HAP-1 (cell line): ENCODE data around the gene ANK3.

ENCODE experiments used
- DNase-seq, 2 experiments: peaks; one replicate each; pipeline ENCODE4 v3.0.0-alpha.2; 2016 to 2020; ENCODE audit warnings: low spot score in 2 of 2
- H3K27me3 ChIP-seq: fragments of 250-450 bp; sonication (Bioruptor Pico); 2 replicates; pipeline ENCODE4 v1.5.1; 2020; ENCODE audit warnings: low read depth, mild to moderate bottlenecking, moderate library complexity
- H3K36me3 ChIP-seq: fragments of 250-450 bp; sonication (Bioruptor Pico); replicated peaks from 2 replicates; pipeline ENCODE4 v1.5.1; 2020; ENCODE audit warnings: mild to moderate bottlenecking
- H3K4me1 ChIP-seq: fragments of 250-450 bp; sonication (Bioruptor Pico); 2 replicates; pipeline ENCODE4 v1.5.1; 2020; ENCODE audit warnings: mild to moderate bottlenecking
- H3K4me3 ChIP-seq: fragments of 250-450 bp; sonication (Bioruptor Pico); 2 replicates; pipeline ENCODE4 v1.5.1; 2020; ENCODE audit warnings: mild to moderate bottlenecking, moderate library complexity
- H3K9me3 ChIP-seq: fragments of 250-450 bp; sonication (Bioruptor Pico); 2 replicates; pipeline ENCODE4 v1.5.1; 2020; ENCODE audit warnings: mild to moderate bottlenecking, moderate library complexity
- in situ Hi-C: fragments of 300-500 bp; cut with MboI; formaldehyde crosslinking; loops from 3 replicates; pipeline ENCODE4 v1.14.3; 2020; ENCODE audit warnings: low sequenced_read_pairs, inconsistent platforms, mixed read lengths

The ANK3 gene

DNA sequence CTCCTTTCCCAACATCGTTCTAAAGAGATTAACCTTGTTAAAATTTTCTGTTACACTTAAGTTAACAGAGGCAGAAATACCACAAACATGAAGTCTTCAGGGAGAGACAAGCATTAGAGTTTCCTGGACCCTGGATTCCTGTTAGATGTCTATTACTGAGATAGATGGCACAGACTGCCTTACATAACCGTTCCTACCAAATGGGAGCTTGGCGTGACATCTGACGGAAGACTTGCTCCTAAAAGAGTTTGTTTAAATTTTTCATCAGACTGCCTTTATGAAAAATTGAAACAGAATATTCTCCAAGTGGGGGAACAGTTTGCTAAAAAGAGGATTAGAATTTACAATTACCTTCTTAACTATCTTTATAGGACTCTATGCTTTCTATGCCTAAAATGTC lies 22.7 kb downstream of the ANK3 start:
- Histone ChIP-seq H3K4me3 (no peak overlapping the region), H3K36me3 (no peaks in the 10 kb centered on the region), H3K27me3 (peaks cover 5% of the 10 kb centered on the region), H3K9me3 (no peaks in the 10 kb centered on the region), H3K4me1 (no peaks in the 10 kb centered on the region; the same call in 1 of the 2 replicates)
- no peak for DNase-seq
- in situ Hi-C loops: no loop called here

DNA sequence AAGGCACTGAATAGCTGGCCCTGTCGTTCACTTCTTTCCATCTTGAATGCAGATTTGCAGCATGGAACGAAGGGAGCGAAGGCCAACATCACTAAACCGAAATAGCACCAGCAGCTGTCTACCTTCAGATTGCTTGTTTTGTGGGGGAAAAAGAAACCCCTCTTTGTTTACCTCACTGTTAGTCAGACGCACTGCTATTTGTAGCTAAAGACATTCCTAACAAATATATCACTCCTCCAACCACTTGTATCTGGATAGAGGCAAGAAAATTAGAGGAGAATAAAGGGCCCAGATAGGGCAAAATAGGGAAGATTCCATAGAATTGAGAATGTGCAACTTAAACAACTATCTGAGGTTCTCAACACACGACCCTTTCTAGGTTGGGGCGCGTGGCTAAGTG lies 26.5 kb downstream of the ANK3 start:
- no peak for DNase-seq
- Histone ChIP-seq H3K9me3 (no peaks in the 10 kb centered on the region), H3K27me3 (peaks cover 35% of the 10 kb centered on the region), H3K4me3 (no peak overlapping the region), H3K4me1 (no peaks in the 10 kb centered on the region; the same call in 1 of the 2 replicates), H3K36me3 (no peaks in the 10 kb centered on the region)
- in situ Hi-C loops: no loop called here

DNA sequence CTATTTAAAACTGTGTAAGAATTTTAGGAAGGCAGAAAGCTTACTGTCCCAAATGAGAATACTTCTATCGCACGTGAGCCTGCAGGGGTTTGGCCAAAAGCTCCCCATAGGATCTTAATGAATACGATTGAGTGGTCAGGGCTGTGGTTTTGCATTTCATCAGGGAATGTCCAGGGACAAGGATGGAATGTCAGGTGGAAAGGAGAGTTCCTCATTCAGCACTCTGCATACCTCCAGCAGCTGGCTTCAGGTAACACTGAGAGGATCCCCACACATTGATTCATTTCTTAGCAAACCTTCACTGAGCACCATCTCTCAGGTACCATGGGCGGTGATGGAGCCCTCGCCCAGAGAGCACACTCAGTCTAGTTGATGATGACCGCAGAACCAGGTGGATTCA lies 27.2 kb downstream of the ANK3 start:
- DNase-seq: no peak
- Histone ChIP-seq H3K9me3 (no peaks in the 10 kb centered on the region), H3K4me3 (no peak overlapping the region), H3K4me1 (no peaks in the 10 kb centered on the region; the same call in 1 of the 2 replicates), H3K36me3 (no peaks in the 10 kb centered on the region), H3K27me3 (peaks cover 38% of the 10 kb centered on the region)
- in situ Hi-C loops: no loop called here

DNA sequence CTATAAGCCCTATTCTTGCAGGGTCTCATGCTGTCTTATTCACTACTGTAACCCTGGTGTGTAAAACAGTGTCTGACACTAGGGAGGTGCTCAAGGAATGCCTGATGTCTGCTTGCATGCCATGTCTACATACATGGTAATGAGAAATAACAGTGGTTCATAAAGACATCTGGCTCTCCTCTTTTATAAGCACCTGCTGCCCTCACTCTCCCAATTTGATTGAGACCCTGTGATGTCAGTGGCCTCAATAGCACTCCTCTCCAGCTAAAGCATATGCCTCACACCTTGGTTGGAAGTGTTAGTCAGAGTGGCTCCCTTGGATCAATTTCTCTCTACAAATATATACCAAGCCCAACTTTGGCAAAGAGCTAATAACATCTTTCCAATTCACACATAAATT lies 30.6 kb downstream of the ANK3 start:
- no peaks in the 10 kb centered on the region for H3K9me3 ChIP-seq
- H3K4me3 ChIP-seq: no peak overlapping the region
- H3K4me1 ChIP-seq: no peaks in the 10 kb centered on the region
- H3K27me3 ChIP-seq: peaks cover 46% of the 10 kb centered on the region
- no peak for DNase-seq
- H3K36me3 ChIP-seq: no peaks in the 10 kb centered on the region
- in situ Hi-C loops: no loop called here

DNA sequence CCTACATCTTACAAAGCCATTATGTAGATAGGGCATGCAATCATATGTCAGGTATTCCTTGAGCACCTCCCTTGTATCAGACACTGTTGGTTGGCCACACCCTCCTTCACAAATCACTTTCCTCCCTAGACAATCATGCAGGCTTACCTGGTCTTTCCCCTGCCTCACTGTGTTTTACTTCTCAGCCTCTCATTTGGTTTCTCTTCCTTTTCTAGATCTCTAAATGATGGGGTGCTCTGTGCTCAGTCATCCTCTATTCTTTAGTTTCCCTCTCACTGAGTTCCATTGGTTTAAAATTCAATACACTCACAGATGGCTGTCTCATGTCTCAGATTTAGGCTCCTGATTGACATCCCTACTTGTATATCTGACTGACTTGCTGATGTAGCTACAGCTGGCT lies 31.4 kb downstream of the ANK3 start:
- in situ Hi-C loops: no loop called here
- no peak for DNase-seq
- Histone ChIP-seq H3K4me3 (no peak overlapping the region), H3K27me3 (peaks cover 49% of the 10 kb centered on the region), H3K9me3 (no peaks in the 10 kb centered on the region), H3K36me3 (no peaks in the 10 kb centered on the region), H3K4me1 (no peaks in the 10 kb centered on the region)

DNA sequence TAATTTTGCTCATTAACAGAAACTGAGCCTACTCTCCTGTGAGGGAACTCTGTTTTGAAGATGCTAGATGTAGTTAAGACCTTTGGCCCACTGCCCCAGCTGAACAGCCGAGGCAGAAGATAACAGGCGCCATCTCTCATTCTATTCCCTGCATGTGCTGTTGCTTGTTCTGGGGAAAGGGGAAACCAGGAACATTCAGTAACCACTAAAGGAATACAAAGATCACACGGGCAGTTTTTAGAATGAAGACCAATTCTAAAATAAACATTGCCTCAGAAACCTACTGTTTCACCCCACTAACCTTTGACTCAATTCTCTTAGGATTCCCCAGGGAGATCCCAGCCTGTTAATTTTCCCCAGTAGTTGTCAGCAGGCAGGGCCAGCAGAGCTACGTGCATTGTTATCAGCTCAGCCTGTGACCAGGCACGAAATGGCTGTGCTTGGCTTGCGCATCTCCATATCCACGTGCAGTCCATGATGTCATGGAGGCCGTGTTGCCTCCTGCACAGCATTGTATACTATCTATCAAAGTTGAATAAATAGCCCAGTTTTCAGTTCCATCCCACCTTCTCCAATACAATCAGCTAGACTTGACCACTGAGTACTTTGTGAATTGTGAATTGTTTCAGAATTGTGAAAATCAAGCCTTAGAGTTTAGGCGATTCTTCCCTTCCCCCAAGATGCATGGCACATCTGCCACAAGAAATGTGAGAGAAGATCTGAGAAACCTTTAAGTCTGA lies 36.0 kb downstream of the ANK3 start:
- no peak overlapping the region for H3K4me3 ChIP-seq
- H3K4me1 ChIP-seq: peaks cover 6% of the 10 kb centered on the region; the same call in 1 of the 2 replicates
- H3K9me3 ChIP-seq: no peaks in the 10 kb centered on the region
- in situ Hi-C loops: no loop called here
- no peaks in the 10 kb centered on the region for H3K36me3 ChIP-seq
- DNase-seq: no peak
- peaks cover 50% of the 10 kb centered on the region for H3K27me3 ChIP-seq

DNA sequence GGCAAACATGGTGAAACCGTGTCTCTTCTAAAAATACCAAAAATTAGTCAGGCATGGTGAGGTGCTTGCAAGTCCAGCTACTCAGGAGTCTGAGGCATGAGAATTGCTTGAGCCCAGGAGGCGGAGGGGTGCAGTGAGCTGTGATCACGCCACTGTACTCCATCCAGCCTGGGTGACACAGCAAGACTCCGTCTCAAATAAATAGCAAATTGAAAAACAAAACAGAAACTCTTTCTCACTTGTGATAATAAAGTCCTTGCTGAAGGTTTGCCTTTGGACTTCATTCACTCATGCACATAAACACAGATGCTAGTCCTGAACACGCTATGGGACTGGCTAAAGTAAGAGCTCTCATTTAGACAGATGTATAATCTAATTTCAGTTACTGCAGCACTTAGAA lies 37.6 kb downstream of the ANK3 start:
- Histone ChIP-seq H3K4me1 (peaks cover 6% of the 10 kb centered on the region; the same call in 1 of the 2 replicates), H3K9me3 (no peaks in the 10 kb centered on the region), H3K4me3 (no peak overlapping the region), H3K27me3 (peaks cover 44% of the 10 kb centered on the region), H3K36me3 (no peaks in the 10 kb centered on the region)
- no peak for DNase-seq
- in situ Hi-C loops: no loop called here

DNA sequence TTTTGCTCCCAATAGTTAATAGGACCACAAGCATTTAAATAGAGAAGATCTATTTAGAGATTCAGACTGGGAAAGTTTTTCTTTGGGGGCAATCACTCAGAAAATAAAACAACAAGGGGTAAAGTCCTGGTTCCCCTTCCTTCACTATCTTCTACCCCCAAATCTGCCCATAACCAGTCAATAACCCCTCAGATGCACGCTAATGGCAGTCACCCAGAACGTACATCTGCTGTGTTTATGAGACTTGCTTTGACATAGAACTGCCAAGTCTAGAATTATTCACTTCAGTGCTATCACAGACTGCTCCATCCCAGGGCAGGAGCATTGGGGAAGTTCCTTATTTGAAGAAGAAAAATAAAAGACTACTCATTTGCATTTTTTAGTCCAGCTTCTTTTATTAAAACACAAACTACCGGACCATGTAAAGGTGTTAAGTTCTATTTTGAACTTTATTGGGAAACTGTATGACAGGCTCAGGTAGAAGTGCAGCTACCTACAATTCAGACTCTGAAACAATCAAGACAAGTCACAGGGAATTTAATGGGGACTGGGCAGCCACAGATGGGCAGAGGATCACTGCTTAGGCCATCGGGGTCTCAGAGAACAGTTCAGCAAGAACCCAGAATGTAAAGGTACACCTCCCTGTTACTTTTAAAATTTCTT lies 38.4 kb downstream of the ANK3 start:
- Histone ChIP-seq H3K36me3 (no peaks in the 10 kb centered on the region), H3K4me1 (peaks cover 6% of the 10 kb centered on the region; the same call in 1 of the 2 replicates), H3K9me3 (no peaks in the 10 kb centered on the region), H3K27me3 (peaks cover 46% of the 10 kb centered on the region), H3K4me3 (no peak overlapping the region)
- in situ Hi-C loops: no loop called here
- no peak for DNase-seq

DNA sequence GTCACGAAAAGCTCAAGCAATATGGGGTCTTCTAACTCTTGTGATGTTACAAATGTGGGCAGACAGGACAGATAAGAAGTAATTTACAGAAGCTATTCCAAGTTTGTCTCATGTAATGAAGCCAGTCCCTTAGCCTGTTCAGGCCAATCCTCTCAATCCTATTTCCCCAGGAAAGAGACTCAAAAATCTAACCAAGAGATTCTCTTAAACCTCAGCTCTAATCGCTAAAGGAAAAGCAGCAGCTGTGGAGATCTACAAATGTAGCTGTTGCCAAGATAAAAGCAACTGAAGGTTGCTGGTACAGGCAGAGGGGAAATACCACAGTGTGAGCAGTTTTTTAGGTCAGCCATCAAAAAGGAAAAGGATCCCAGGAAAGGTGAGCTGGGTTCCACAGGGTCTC lies 39.3 kb downstream of the ANK3 start:
- Histone ChIP-seq H3K4me3 (no peak overlapping the region), H3K4me1 (peaks cover 6% of the 10 kb centered on the region; the same call in 1 of the 2 replicates), H3K27me3 (peaks cover 49% of the 10 kb centered on the region), H3K36me3 (no peaks in the 10 kb centered on the region), H3K9me3 (no peaks in the 10 kb centered on the region)
- no peak for DNase-seq
- in situ Hi-C loops: no loop called here

DNA sequence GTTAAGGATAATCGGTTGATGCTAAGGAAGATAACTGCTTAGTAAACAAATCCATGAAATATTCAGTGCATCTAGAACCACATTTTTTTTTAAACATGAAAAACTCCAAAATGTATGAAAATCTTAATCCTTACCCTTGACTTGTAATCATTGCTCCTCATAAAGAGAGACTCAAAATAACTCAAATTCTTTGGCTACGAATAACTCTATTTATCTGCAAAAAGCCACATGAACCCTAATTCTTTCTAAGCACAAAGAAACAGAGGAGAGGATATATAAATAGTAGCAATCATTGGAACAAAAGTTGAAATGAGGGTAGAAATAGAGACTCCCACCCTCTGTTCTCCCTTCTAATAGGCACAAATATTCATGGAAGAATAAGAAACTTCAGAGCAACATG lies 40.2 kb downstream of the ANK3 start:
- no peak for DNase-seq
- Histone ChIP-seq H3K36me3 (no peaks in the 10 kb centered on the region), H3K9me3 (no peaks in the 10 kb centered on the region; the same call in 1 of the 2 replicates), H3K27me3 (peaks cover 48% of the 10 kb centered on the region), H3K4me1 (peaks cover 6% of the 10 kb centered on the region; the same call in 1 of the 2 replicates), H3K4me3 (no peak overlapping the region)
- in situ Hi-C loops: no loop called here

DNA sequence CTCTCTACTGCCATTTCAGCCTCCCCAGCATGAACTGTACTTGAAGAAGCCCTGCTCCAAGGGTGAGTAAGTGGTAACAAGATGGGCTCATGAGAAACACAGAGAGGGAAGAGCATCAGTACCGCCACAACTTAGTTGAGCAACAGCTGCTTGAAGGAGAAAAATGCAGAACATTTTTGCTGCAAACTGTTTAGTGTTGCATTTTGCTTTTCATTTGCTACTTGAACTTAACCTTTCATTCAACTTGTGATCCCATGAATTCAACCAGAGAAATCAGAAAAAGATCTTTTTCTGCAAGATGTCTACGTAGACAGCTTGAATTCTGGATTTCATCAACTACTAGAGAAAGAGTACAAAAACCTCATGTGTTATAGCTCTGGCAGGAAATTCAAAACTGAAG lies 40.7 kb downstream of the ANK3 start:
- no peaks in the 10 kb centered on the region for H3K36me3 ChIP-seq

DNA sequence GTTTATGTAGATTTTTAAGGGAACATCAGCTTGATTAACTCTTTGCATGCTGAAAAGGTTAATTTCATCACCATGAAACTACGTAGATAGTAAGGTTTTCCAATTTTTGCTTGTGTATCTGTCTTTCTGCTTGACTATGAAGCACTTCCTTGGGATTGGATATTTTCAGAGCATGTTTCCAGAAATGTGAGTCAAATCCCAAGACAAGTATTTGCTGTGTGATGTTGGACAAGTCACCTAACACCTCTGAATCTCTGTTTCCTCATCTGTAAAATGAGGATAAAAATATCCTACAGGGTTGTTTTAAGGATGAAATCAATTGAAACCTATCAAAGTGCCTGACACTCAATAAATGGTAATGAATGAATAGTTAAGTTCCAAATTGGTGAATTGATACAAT lies 42.4 kb downstream of the ANK3 start:
- no peak for DNase-seq
- Histone ChIP-seq H3K9me3 (no peaks in the 10 kb centered on the region; the same call in 1 of the 2 replicates), H3K36me3 (no peaks in the 10 kb centered on the region), H3K27me3 (peaks cover 55% of the 10 kb centered on the region), H3K4me1 (peaks cover 6% of the 10 kb centered on the region; the same call in 1 of the 2 replicates), H3K4me3 (no peak overlapping the region)
- in situ Hi-C loops: no loop called here

More for the DNA sequence above, 40.7 kb downstream of the ANK3 start:
- in situ Hi-C loops: no loop called here
- Histone ChIP-seq H3K9me3 (no peaks in the 10 kb centered on the region; the same call in 1 of the 2 replicates), H3K27me3 (peaks cover 51% of the 10 kb centered on the region), H3K4me3 (no peak overlapping the region), H3K4me1 (peaks cover 6% of the 10 kb centered on the region; the same call in 1 of the 2 replicates)
- no peak for DNase-seq

DNA sequence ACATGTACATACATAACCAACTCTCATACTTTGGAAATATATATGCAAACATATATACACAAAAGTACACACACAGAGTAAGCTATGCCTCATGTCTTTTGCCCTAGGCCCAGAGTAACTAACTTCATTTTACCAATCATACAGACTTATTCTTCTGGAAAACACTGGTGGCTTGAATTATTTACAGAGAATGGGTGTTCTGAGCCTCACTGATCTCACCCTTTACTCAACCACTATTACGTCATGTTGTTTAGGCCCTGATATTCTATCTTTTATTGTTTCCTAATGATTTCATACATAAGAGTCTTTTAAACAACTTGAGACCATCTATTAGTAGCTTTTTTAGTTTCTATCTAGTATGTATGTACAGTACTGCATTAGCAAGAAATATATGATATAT lies 43.0 kb downstream of the ANK3 start:
- Histone ChIP-seq H3K4me3 (no peak overlapping the region), H3K4me1 (peaks cover 6% of the 10 kb centered on the region; the same call in 1 of the 2 replicates), H3K27me3 (peaks cover 53% of the 10 kb centered on the region), H3K36me3 (no peaks in the 10 kb centered on the region), H3K9me3 (no peaks in the 10 kb centered on the region; the same call in 1 of the 2 replicates)
- no peak for DNase-seq
- in situ Hi-C loops: no loop called here

DNA sequence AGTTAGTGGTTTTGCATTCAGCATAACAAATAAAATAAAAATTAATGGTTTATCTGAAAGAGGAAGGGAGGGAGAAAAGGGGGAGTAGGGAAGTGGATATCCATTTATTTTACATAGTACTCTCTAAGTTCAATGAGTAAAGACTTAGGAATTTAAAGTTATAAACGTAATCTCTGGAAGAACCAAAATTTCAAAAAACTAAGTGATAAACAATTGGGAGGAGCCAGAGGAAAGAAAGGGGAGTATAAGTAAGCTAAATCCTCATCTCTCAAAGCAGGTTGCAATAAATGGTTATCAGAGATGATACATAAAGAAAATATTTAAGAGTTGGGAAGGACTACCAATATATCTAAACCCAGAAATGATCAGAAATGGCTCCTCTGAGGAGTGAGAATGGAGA lies 46.4 kb downstream of the ANK3 start:
- H3K9me3 ChIP-seq: no peaks in the 10 kb centered on the region; the same call in 1 of the 2 replicates
- DNase-seq: no peak
- peaks cover 32% of the 10 kb centered on the region for H3K27me3 ChIP-seq
- no peak overlapping the region for H3K4me3 ChIP-seq
- H3K4me1 ChIP-seq: peaks cover 9% of the 10 kb centered on the region
- in situ Hi-C loops: no loop called here
- H3K36me3 ChIP-seq: no peaks in the 10 kb centered on the region
